GM12873 (cell line): ENCODE measurements around the gene MUC6.

Experiments used
- CTCF ChIP-seq: IDR thresholded peaks from 2 replicates; pipeline ENCODE4 v1.5.1; 2012; ENCODE audit warnings: low read depth, mild to moderate bottlenecking, moderate library complexity, low read length, control low read depth; ENCODE audit not compliant: insufficient read depth; ENCODE audit errors: missing control alignments

Gene MUC6

GRCh38 chr11:973237-973636 is 63.3 kb downstream of the MUC6 start:
- TF ChIP-seq CTCF, result no peak

GRCh38 chr11:972523-973211 is 63.9 kb downstream of the MUC6 start:
- no peak for TF ChIP-seq CTCF

GRCh38 chr11:971731-972365 is 64.7 kb downstream of the MUC6 start:
- no peak for TF ChIP-seq CTCF

- no peak for TF ChIP-seq CTCF
Observed at GRCh38 chr11:971092-971690, 65.3 kb downstream of the MUC6 start.

GRCh38 chr11:970319-970871 is 66.1 kb downstream of the MUC6 start:
- TF ChIP-seq CTCF, result no peak

GRCh38 chr11:969651-970205 is 66.8 kb downstream of the MUC6 start:
- TF ChIP-seq CTCF, result no peak

- TF ChIP-seq CTCF, result no peak
Observed at GRCh38 chr11:968822-969221, 67.7 kb downstream of the MUC6 start.
